GM19238 (cell line): ENCODE measurements around the gene FOXP1.

Source experiments
- DNase-seq: peaks from one replicate; pipeline ENCODE4 v3.0.0; 2011; ENCODE audit warnings: low spot score; ENCODE audit not compliant: insufficient read length

The FOXP1 gene

GRCh38 chr3:71583566-71584393 lies at the start of gene FOXP1:
Gene FOXP1, minus strand, starts transcription at chr3:71583728. Its CDS starts 385,347 bp downstream, at chr3:71198381.
- no peak for DNase-seq

GRCh38 chr3:71629711-71630110 lies 46.2 kb upstream of the FOXP1 start:
- no peak for DNase-seq

- DNase-seq: no peak
Observed at GRCh38 chr3:71629289-71629688, 45.8 kb upstream of the FOXP1 start.

GRCh38 chr3:71628522-71628921 lies 45.0 kb upstream of the FOXP1 start:
- no peak for DNase-seq

GRCh38 chr3:71625676-71626075 lies 42.1 kb upstream of the FOXP1 start:
- no peak for DNase-seq

- DNase-seq: no peak
Observed at GRCh38 chr3:71621825-71622537, 38.5 kb upstream of the FOXP1 start.

GRCh38 chr3:71618538-71618937 lies 35.0 kb upstream of the FOXP1 start:
- no peak for DNase-seq

- DNase-seq: no peak
Observed at GRCh38 chr3:71616571-71617021, 33.1 kb upstream of the FOXP1 start.

GRCh38 chr3:71614869-71615268 lies 31.3 kb upstream of the FOXP1 start:
- no peak for DNase-seq

GRCh38 chr3:71614426-71614825 lies 30.9 kb upstream of the FOXP1 start:
- DNase-seq: no peak

- no peak for DNase-seq
Observed at GRCh38 chr3:71611099-71611498, 27.6 kb upstream of the FOXP1 start.

- no peak for DNase-seq
Observed at GRCh38 chr3:71607364-71607763, 23.8 kb upstream of the FOXP1 start.

- no peak for DNase-seq
Observed at GRCh38 chr3:71606582-71606981, 23.1 kb upstream of the FOXP1 start.

- DNase-seq: no peak
Observed at GRCh38 chr3:71602256-71602655, 18.7 kb upstream of the FOXP1 start.

- DNase-seq: no peak
Observed at GRCh38 chr3:71601811-71602210, 18.3 kb upstream of the FOXP1 start.

GRCh38 chr3:71600646-71601288 lies 17.2 kb upstream of the FOXP1 start:
- no peak for DNase-seq

- no peak for DNase-seq
Observed at GRCh38 chr3:71599416-71599815, 15.9 kb upstream of the FOXP1 start.

- no peak for DNase-seq
Observed at GRCh38 chr3:71598292-71598691, 14.8 kb upstream of the FOXP1 start.

- no peak for DNase-seq
Observed at GRCh38 chr3:71597286-71597685, 13.8 kb upstream of the FOXP1 start.

- no peak for DNase-seq
Observed at GRCh38 chr3:71593106-71593505, 9.6 kb upstream of the FOXP1 start.

GRCh38 chr3:71591101-71591500 lies 7.6 kb upstream of the FOXP1 start:
- no peak for DNase-seq

- DNase-seq: no peak
Observed at GRCh38 chr3:71589132-71589531, 5.6 kb upstream of the FOXP1 start.
